Esophagus muscularis mucosa (tissue), 4 donors: ENCODE measurements around the gene ZNF487. TPM values are rescaled to one million over a fixed set of nuclear protein-coding genes. Genes with fewer than 3 reads are reported as not detected.
A peak's percentile ranks its signal among the peaks of the same experiment; 100 is the strongest.
"Not testable (repeated sequence)": the region's sequence is repeated elsewhere in the genome, so short reads cannot be mapped to it uniquely, and the experiment has no call there.

ENCODE experiments used
- DNase-seq: peaks from one replicate; pipeline ENCODE4 v3.0.0-alpha.2; 2017; ENCODE audit errors: extremely low spot score
- H3K27ac ChIP-seq, 4 donors: fragments of 200-600 bp; sonication (generic); replicated peaks in 1 of 4; 1 replicate in 3 of 4; 2 replicates in 1 of 4; pipeline ENCODE4 v1.5.1; 2016 to 2019; ENCODE audit warnings: mild to moderate bottlenecking in 1 of 4
- H3K27me3 ChIP-seq, 4 donors: fragments of 200-600 bp; sonication (generic); one replicate each; pipeline versions ENCODE4 v1.5.1 to v1.6.0; 2016 to 2019
- H3K36me3 ChIP-seq, 4 donors: fragments of 200-600 bp; sonication (generic); one replicate each; pipeline ENCODE4 v1.5.1; 2016 to 2019
- H3K4me1 ChIP-seq, 4 donors: fragments of 200-600 bp; sonication (generic); one replicate each; pipeline ENCODE4 v1.5.1; 2016 to 2019
- H3K4me3 ChIP-seq, 4 donors: fragments of 200-600 bp; sonication (generic); 1 replicate in 2 of 4; 2 replicates in 2 of 4; pipeline ENCODE4 v1.5.1; 2016 to 2019; ENCODE audit warnings: mild to moderate bottlenecking in 4 of 4, moderate library complexity in 1 of 4
- H3K9me3 ChIP-seq, 4 donors: fragments of 200-600 bp; sonication (generic); 1 replicate in 3 of 4; 2 replicates in 1 of 4; pipeline ENCODE4 v1.5.1; 2016 to 2019
- EP300 ChIP-seq: sonication (generic); formaldehyde crosslinking; IDR thresholded peaks from one replicate; pipeline ENCODE4 v1.6.1; 2017; ENCODE audit warnings: antibody characterized with exemption
- POLR2A ChIP-seq: fragments of 450-650 bp; IDR thresholded peaks from one replicate; pipeline ENCODE4 v1.6.1; 2017; ENCODE audit warnings: antibody characterized with exemption, moderate library complexity, mild to moderate bottlenecking, low read depth
- POLR2AphosphoS5 ChIP-seq, 2 donors: sonication (generic); formaldehyde crosslinking; IDR thresholded peaks; one replicate each; pipeline ENCODE4 v1.6.1; 2017; ENCODE audit warnings: antibody characterized with exemption in 2 of 2
- WGBS: methylation state at CpG from one replicate; pipeline ENCODE4 v1.1.5; 2018; 5-methylcytosine and 5-hydroxymethylcytosine counted together
- intact Hi-C: fragments of 100-400 bp; cut with DNase I; formaldehyde crosslinking; loops from one replicate; pipeline ENCODE4 v1.15.1; 2023
- total RNA-seq, 4 donors: library from RNA; depleted of rRNA; stranded (reverse); fragments of >200 nt; gene quantifications; one replicate each; pipeline versions ENCODE4 v1.1.0 to v1.2.1, GENCODE V29; 2016
- TF ChIP-seq, protein P1 (sequence below), 3 experiments: fragments of 200-600 bp in 2 of 3; fragments of 450-650 bp in 1 of 3; sonication (generic) in 2 of 3; IDR thresholded peaks; one replicate each; pipeline ENCODE4 v1.5.1; 2017 to 2019; ENCODE audit warnings: antibody characterized with exemption in 3 of 3, mild to moderate bottlenecking in 2 of 3, moderate library complexity in 1 of 3

Gene ZNF487
- total RNA-seq, 4 donors from 2014 or later, result 9.1 to 10.1 (median 10.0) TPM

DNA sequence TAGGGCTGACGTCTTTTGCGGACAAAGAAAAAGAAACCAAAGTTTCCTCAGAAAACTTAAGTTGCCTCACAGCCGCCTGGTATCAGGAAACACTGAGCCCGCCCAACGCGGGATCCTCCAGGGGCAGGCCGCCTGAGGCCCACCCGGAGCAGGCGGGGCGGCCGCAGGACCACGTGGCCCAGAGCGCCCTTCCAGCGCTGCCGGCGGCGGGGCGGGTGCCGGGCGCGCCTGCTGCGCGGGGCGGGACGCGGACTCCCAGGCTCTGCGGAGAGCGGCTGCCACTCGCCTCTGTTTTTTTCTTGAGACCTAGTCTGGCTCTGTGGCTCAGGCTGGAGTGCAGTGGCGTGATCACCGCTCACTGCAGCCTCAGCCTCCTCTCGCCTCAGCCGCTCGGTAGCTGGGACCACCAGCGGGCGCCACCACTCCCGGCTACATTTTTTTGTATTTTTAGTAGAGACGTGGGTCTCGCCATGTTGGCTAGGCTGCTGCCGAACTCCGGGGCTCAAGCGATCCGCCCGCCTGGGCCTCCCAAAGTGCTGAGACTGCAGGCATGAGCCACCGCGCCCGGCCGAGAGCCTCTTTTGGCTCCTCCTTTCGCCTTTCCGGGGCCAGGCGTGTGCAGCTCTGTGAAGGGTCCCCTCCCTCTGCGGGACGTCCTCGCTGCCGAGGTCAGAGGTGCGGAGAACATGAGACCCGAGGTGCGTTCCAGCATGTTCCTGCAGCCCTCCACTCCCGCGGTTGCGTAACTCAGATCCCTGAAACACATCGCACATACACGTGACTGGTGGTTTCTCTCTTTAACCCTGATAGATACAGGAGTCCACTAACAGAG is 16.3 kb upstream of the ZNF487 start:
- peaks cover 12 to 23% (median 19%) of the 10 kb centered on the region in 4 donors for H3K4me1 ChIP-seq
- H3K4me3 ChIP-seq, result peak overlapping the region; percentile 59 to 70 (median 68)
- peak overlapping the region; percentile 92 to 99 (median 98) for H3K27ac ChIP-seq
- no peaks in the 10 kb centered on the region for H3K36me3 ChIP-seq
- H3K9me3 ChIP-seq, result no peaks in the 10 kb centered on the region
- intact Hi-C loops, result loop anchor here (1.0 kb wide), 1 partner anchor 15 kb away; no protein-coding TSS in a partner anchor
- under 1% methylated on average over 32 of the region's 63 CpGs for WGBS
- TF ChIP-seq EP300, result no peak
- TF ChIP-seq POLR2A, result peak; percentile 73
- peak; percentile 79 to 91 for TF ChIP-seq POLR2AphosphoS5 (IDR thresholded peaks at IDR 0.05)
- TF ChIP-seq, protein P1, sequence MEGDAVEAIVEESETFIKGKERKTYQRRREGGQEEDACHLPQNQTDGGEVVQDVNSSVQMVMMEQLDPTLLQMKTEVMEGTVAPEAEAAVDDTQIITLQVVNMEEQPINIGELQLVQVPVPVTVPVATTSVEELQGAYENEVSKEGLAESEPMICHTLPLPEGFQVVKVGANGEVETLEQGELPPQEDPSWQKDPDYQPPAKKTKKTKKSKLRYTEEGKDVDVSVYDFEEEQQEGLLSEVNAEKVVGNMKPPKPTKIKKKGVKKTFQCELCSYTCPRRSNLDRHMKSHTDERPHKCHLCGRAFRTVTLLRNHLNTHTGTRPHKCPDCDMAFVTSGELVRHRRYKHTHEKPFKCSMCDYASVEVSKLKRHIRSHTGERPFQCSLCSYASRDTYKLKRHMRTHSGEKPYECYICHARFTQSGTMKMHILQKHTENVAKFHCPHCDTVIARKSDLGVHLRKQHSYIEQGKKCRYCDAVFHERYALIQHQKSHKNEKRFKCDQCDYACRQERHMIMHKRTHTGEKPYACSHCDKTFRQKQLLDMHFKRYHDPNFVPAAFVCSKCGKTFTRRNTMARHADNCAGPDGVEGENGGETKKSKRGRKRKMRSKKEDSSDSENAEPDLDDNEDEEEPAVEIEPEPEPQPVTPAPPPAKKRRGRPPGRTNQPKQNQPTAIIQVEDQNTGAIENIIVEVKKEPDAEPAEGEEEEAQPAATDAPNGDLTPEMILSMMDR (IDR thresholded peaks at IDR 0.05), result peak in 1 of 3 experiments; percentile 16
- peak; percentile 96 for DNase-seq
- no peaks in the 10 kb centered on the region for H3K27me3 ChIP-seq

DNA sequence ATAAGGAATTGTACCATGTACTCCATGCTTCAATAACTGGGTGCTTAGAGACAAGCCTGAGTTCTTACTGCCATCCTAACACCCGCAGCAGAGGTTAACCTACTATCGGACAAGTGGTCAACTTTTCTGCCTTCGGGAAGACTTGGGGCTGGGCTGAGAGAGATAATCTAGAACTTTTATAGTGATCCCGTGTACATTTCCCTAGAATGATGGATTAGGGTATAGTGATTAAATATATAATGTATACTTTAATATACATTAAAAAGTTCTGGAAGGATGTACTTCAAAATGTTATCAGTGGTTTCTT is 15.8 kb upstream of the ZNF487 start:
- Histone ChIP-seq H3K27ac (peak overlapping the region; percentile 92 to 99 (median 98)), H3K4me3 (peak overlapping the region; percentile 59 to 70 (median 68)), H3K4me1 (peaks cover 12 to 23% (median 19%) of the 10 kb centered on the region in 4 donors), H3K36me3 (no peaks in the 10 kb centered on the region), H3K9me3 (no peaks in the 10 kb centered on the region), H3K27me3 (no peaks in the 10 kb centered on the region)
- TF ChIP-seq EP300, result no peak
- WGBS, result 27% methylated on average over 4 of the region's 4 CpGs
- DNase-seq, result no peak
- intact Hi-C loops, result loop anchor here (1.0 kb wide), 1 partner anchor 14 kb away; no protein-coding TSS in a partner anchor

DNA sequence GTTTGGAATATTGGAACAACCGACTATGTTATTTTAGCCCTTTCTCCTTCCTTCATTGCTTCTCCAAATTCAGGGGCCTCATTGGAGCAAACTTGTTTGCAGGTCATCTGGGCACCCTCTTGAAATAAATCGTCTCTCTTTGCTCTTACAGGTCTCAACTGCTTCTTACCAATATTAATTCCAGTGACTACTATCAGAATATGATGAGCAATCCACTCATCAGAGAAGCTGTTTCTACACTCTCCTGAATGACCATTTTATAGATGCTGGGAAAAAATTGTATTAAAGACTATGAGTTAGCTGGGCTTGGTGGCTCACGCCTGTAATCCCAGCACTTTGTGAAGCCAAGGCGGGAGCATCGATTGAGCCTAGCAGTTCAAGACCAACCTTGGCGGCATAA is 15.4 kb upstream of the ZNF487 start:
- Histone ChIP-seq H3K4me3 (peak overlapping the region in 3 of 4 donors; percentile 67 to 70 (median 68)), H3K27ac (peak overlapping the region; percentile 92 to 99 (median 98)), H3K27me3 (no peaks in the 10 kb centered on the region), H3K36me3 (no peaks in the 10 kb centered on the region), H3K4me1 (peaks cover 12 to 23% (median 19%) of the 10 kb centered on the region in 4 donors), H3K9me3 (no peaks in the 10 kb centered on the region)
- DNase-seq, result no peak
- TF ChIP-seq, protein P1 (IDR thresholded peaks at IDR 0.05), result no peak
- TF ChIP-seq EP300 (no peak), POLR2AphosphoS5 (IDR thresholded peaks at IDR 0.05) (no peak), POLR2A (no peak)
- intact Hi-C loops, result loop anchor here (1.0 kb wide), 1 partner anchor 14 kb away; no protein-coding TSS in a partner anchor
- 90% methylated on average over 5 of the region's 6 CpGs for WGBS

DNA sequence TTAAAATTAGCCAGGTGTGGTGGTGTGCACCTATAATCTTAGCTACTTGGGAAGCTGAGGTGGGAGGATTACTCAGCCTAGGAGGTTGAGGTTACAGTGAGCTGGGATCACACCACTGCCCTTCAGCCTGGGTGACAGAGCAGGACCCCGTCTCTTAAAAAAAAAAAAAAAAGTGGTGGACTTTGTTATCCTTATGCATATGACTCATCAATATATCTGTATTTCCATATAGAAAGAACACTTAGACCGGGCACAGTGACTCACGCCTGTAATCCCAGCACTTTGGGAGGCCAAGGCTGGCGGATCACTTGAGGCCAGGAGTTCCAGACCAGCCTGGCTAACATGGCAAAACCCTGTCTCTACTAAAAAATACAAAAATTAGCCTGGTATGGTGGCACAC is 15.0 kb upstream of the ZNF487 start:
- intact Hi-C loops, result loop anchor here (1.0 kb wide), 1 partner anchor 13 kb away; no protein-coding TSS in a partner anchor

DNA sequence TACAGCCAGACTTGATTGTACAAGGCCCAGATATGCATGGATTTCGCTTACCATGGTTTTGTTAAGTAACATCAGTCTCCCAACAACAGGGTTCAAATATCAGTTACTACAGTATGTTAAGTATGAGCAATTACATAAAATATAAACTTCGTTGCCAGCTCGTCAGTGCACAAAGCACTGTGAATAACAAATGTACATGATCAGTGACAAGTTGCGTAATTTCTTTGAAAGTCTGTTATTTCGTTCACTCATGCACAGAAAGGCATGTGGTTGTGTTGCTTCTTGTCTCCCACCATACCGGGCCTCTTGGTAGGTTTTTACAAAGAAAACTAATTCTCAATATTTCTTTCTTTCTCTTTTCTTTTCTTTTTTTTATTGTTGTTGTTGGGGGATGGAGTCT is 12.5 kb upstream of the ZNF487 start:
- H3K27ac ChIP-seq, result no peak overlapping the region
- DNase-seq, result no peak
- no peaks in the 10 kb centered on the region for H3K36me3 ChIP-seq
- no peaks in the 10 kb centered on the region for H3K27me3 ChIP-seq
- no peak overlapping the region for H3K4me3 ChIP-seq
- TF ChIP-seq POLR2AphosphoS5 (IDR thresholded peaks at IDR 0.05), result no peak
- no peak for TF ChIP-seq POLR2A
- TF ChIP-seq, protein P1 (IDR thresholded peaks at IDR 0.05), result no peak
- TF ChIP-seq EP300, result no peak
- no peaks in the 10 kb centered on the region for H3K9me3 ChIP-seq
- intact Hi-C loops, result no loop called here
- 80% methylated on average over 6 of the region's 6 CpGs for WGBS
- peaks cover 12 to 23% (median 19%) of the 10 kb centered on the region in 4 donors for H3K4me1 ChIP-seq

More for the DNA sequence above, 15.0 kb upstream of the ZNF487 start:
- WGBS, result 94% methylated on average over 4 of the region's 4 CpGs
- not testable (repeated sequence) for DNase-seq, H3K4me3 ChIP-seq, H3K27me3 ChIP-seq, H3K36me3 ChIP-seq, H3K9me3 ChIP-seq
- H3K4me1 ChIP-seq, result peaks cover 12 to 23% (median 19%) of the 10 kb centered on the region in 4 donors
- peak overlapping the region; percentile 92 to 99 (median 98) for H3K27ac ChIP-seq

DNA sequence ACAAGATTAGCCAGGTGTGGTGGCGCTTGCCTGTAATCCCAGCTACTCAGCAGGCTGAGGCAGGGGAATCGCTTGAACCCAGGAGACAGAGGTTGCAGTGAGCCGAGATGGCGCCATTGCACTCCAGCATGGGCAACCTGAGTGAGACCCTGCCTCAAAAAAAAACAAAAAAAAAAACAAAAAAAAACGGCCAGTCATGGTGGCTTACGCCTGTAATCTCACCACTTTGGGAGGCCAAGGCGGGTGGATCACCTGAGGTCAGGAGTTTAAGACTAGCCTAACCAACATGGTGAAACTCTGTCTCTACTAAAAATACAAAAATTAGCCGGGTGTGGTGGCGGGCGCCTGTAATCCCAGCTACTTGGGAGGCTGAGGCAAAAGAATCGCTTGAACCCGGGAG is 10.4 kb upstream of the ZNF487 start:
- H3K27me3 ChIP-seq, DNase-seq, H3K27ac ChIP-seq, H3K4me3 ChIP-seq, H3K9me3 ChIP-seq, intact Hi-C loops, H3K36me3 ChIP-seq, H3K4me1 ChIP-seq: not testable (repeated sequence)
- 96% methylated on average over 12 of the region's 12 CpGs for WGBS
